PFSK-1 (cell line): Measurements from ENCODE around the gene IVD.

Experiments
- FOXP2 ChIP-seq: optimal IDR thresholded peaks from 2 replicates; pipeline ENCODE3; 2011; ENCODE audit warnings: borderline replicate concordance, control low read depth, inconsistent platforms; ENCODE audit not compliant: insufficient read depth; ENCODE audit errors: extremely low read length, extremely low read depth
- POLR2AphosphoS5 ChIP-seq: IDR thresholded peaks from 2 replicates; pipeline ENCODE4 v1.6.1; 2012; ENCODE audit warnings: low read depth, mild to moderate bottlenecking, control low read depth, low read length, moderate library complexity
- SIN3A ChIP-seq: IDR thresholded peaks from 2 replicates; pipeline ENCODE4 v1.6.1; 2012; ENCODE audit warnings: mild to moderate bottlenecking, low read length, moderate library complexity, borderline replicate concordance; ENCODE audit not compliant: insufficient read depth
- TAF1 ChIP-seq: IDR thresholded peaks from 2 replicates; pipeline ENCODE4 v1.6.1; 2012; ENCODE audit warnings: low read length, control low read depth, borderline replicate concordance; ENCODE audit not compliant: insufficient read depth
- TF ChIP-seq, protein P1 (sequence below), 2 experiments: IDR thresholded peaks; 2 replicates each; pipeline versions ENCODE4 v1.6.1 to v1.8.0; 2011 to 2012; ENCODE audit warnings: low read depth in 2 of 2, low read length in 2 of 2, control low read depth in 1 of 2, inconsistent platforms in 1 of 2, mild to moderate bottlenecking in 1 of 2, moderate library complexity in 1 of 2; ENCODE audit not compliant: insufficient read depth in 1 of 2

IVD gene

GRCh38 chr15:40368719-40369473 lies 36.7 kb upstream of the IVD start:
- TF ChIP-seq POLR2AphosphoS5 (no peak), TAF1 (no peak), SIN3A (no peak), FOXP2 (no peak)
- TF ChIP-seq, protein P1, sequence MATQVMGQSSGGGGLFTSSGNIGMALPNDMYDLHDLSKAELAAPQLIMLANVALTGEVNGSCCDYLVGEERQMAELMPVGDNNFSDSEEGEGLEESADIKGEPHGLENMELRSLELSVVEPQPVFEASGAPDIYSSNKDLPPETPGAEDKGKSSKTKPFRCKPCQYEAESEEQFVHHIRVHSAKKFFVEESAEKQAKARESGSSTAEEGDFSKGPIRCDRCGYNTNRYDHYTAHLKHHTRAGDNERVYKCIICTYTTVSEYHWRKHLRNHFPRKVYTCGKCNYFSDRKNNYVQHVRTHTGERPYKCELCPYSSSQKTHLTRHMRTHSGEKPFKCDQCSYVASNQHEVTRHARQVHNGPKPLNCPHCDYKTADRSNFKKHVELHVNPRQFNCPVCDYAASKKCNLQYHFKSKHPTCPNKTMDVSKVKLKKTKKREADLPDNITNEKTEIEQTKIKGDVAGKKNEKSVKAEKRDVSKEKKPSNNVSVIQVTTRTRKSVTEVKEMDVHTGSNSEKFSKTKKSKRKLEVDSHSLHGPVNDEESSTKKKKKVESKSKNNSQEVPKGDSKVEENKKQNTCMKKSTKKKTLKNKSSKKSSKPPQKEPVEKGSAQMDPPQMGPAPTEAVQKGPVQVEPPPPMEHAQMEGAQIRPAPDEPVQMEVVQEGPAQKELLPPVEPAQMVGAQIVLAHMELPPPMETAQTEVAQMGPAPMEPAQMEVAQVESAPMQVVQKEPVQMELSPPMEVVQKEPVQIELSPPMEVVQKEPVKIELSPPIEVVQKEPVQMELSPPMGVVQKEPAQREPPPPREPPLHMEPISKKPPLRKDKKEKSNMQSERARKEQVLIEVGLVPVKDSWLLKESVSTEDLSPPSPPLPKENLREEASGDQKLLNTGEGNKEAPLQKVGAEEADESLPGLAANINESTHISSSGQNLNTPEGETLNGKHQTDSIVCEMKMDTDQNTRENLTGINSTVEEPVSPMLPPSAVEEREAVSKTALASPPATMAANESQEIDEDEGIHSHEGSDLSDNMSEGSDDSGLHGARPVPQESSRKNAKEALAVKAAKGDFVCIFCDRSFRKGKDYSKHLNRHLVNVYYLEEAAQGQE (IDR thresholded peaks at IDR 0.05; ENCODE audit: insufficient read depth in 1 of 2, low read depth in 2 of 2, low read length in 2 of 2) = no peak

GRCh38 chr15:40369474-40369869 lies 36.1 kb upstream of the IVD start:
- TF ChIP-seq, protein P1 (IDR thresholded peaks at IDR 0.05; ENCODE audit: insufficient read depth in 1 of 2, low read depth in 2 of 2, low read length in 2 of 2) = no peak
- no peak for TF ChIP-seq TAF1
- no peak for TF ChIP-seq POLR2AphosphoS5
- no peak for TF ChIP-seq SIN3A
- no peak for TF ChIP-seq FOXP2

- TF ChIP-seq TAF1 (no peak), POLR2AphosphoS5 (no peak), SIN3A (no peak), FOXP2 (no peak)
- TF ChIP-seq, protein P1 (IDR thresholded peaks at IDR 0.05; ENCODE audit: insufficient read depth in 1 of 2, low read depth in 2 of 2, low read length in 2 of 2) = no peak
Measured at GRCh38 chr15:40369971-40370370, 35.6 kb upstream of the IVD start.

- TF ChIP-seq, protein P1 (IDR thresholded peaks at IDR 0.05; ENCODE audit: insufficient read depth in 1 of 2, low read depth in 2 of 2, low read length in 2 of 2) = no peak
- TF ChIP-seq POLR2AphosphoS5 (no peak), TAF1 (no peak), FOXP2 (no peak), SIN3A (no peak)
Measured at GRCh38 chr15:40372981-40373380, 32.6 kb upstream of the IVD start.

GRCh38 chr15:40377606-40378005 lies 28.0 kb upstream of the IVD start:
- TF ChIP-seq, protein P1 (IDR thresholded peaks at IDR 0.05; ENCODE audit: insufficient read depth in 1 of 2, low read depth in 2 of 2, low read length in 2 of 2) = no peak
